Keratinocyte (primary cell): ENCODE data around the gene CUZD1.

Experiments
- CTCF ChIP-seq, 3 experiments: IDR thresholded peaks in 1 of 3; conservative IDR thresholded peaks in 1 of 3; optimal IDR thresholded peaks in 1 of 3; 2 replicates in 2 of 3; 3 replicates in 1 of 3; pipeline versions ENCODE3 to v1.5.1; 2011; ENCODE audit warnings: low read length in 3 of 3, mild to moderate bottlenecking in 3 of 3, moderate library complexity in 2 of 3, control low read depth in 1 of 3, inconsistent platforms in 1 of 3; ENCODE audit not compliant: insufficient read depth in 2 of 3; ENCODE audit errors: extremely low read depth in 1 of 3
- EZH2 ChIP-seq: IDR thresholded peaks from one replicate; pipeline ENCODE4 v1.6.1; 2012; ENCODE audit warnings: inconsistent platforms, mild to moderate bottlenecking, low read length, moderate library complexity

DNA sequence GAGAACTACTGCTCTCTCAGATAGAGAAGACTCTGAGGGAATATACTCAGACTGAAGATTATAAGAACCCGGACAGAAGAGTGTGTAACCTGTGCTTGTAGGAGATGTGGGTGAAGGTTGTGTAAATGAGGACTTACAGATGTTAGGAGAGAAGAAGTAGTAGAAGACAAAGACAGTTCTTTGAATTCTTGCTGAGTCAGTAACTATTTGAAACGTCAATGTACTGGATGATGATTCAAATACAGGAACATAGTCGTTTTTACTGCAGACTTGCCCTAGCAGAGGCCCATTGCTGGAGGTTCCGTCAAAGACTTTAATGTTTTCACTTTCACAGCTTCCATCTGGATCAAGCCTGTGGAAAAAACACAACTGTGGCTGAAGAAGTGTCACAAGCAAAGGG is 6.8 kb downstream of the CUZD1 start:
- TF ChIP-seq CTCF (optimal IDR thresholded peaks at IDR 0.05 in 1 of 3, IDR thresholded peaks at IDR 0.05 in 1 of 3, conservative IDR thresholded peaks at IDR 0.05 in 1 of 3; ENCODE audit: extremely low read depth in 1 of 3, insufficient read depth in 2 of 3, low read length in 3 of 3) (no peak), EZH2 (no peak)
